ENCODE results near the gene CHIA.
"Not testable (repeated sequence)": the region's sequence is repeated elsewhere in the genome, so short reads cannot be mapped to it uniquely, and the experiment has no call there.

Gene CHIA

DNA sequence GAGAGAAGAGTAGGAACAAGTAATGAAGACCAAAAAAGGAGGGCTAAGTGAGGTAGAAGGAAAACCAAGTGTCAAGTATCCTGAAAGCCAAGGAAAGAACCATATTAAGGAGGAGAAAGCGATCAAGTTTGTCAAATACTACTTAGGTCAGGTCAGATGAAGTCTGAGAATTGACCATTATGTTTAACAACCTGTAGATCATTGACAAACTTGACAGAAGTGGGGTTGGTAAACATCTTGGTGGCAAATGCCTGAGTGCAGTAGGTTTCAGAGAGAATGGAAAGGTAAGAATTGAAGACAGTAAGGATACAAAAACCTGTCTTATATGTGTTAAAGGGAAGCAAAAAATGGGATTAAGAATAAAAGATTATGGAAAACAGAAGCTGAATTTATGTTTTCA is 3.7 kb upstream of the CHIA start:
- DNase-seq = no peak

DNA sequence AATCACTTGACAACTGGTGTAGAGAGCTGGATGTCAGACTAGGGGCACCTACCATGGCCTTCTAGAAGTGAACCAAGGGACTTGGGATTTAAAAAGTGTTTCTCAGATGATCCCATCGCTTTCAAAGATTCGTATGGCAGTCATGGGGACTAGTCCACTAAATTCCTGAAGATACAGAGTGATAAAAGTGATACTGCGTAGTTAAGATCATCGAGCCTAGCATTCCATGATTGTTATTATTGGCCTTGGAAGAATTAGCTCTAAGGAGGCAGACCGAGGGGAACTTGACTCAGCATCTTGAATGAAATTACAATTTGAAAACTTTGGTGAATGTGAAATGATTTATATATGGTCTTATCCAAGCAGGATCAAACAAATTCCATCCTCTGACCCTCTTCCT is 1.3 kb upstream of the CHIA start:
- no peak for DNase-seq

DNA sequence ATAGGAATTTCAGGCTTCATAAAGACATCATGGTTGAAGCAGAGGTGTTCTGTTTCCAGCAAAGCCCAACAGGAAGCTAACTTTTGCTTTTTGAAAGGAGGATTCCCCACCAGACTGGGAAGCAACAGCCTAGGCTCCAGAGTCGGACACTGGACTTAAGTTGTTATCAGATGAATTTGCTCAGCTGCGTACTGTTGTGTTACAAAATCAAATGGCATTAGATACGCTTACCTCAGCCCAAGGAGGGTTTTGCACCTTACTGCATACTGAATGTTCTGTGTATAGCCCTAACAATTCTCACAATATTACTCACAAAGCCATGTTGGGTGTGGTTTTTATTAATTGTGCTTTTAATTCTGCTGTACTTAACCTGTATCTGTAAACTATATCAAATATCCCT is 547 bp upstream of the CHIA start:
- no peak for DNase-seq

DNA sequence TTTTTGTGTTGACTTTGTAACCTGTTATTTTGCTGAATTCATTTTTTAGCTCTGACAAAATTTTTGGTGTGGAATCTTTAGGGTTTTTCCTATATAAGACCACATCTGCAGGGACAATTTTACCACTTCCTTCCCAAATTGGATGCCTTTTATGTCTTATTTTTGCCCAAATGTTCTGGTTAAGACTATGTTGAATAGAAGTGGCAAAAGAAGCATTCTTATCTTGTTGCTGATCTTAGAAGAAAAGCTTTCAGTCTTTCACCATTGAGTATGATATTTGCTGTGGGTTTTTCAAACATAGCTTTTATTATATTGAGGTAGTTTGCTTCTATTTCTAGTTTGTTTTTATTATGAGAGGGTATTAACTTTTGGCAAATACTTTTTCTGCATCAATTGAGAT is 3.7 kb downstream of the CHIA start:
- no peak for DNase-seq

DNA sequence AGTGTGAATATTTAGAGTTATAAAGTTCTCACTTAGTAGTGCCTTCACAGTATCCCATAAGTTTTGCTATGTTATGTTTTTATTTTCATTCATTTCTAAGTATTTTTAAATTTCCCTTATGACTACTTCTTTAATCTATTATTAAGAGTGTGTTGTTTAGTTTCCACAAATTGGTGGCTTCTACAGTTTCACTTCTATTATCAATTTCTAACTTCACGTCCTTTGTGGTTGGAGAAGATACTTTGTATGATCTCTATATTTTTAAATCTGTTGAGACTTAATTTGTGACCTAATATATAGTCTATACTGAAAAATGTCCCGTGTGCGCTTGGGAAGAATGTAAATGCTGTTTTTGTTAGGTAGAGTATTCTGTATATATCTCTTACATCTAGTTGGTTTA is 11.7 kb downstream of the CHIA start:
- DNase-seq = no peak

DNA sequence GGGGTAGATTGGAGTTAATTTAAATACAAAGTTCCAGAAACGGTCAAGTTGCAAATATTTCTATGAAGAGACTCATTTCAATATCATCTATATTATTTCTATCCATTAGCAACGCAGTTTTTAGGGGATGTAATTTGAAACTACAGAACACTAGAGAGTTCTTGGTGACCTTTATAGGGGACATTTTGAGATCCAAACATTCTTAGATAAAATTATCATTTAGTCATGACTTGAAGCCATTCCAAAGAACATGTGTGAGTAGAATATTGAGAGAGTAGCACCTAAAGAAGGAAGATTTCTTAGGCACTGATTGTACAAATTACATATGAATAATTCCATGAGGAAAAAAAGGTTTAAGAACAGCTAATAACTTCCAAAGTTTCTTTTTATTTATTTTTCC is 19.0 kb downstream of the CHIA start:
- no peak for DNase-seq

DNA sequence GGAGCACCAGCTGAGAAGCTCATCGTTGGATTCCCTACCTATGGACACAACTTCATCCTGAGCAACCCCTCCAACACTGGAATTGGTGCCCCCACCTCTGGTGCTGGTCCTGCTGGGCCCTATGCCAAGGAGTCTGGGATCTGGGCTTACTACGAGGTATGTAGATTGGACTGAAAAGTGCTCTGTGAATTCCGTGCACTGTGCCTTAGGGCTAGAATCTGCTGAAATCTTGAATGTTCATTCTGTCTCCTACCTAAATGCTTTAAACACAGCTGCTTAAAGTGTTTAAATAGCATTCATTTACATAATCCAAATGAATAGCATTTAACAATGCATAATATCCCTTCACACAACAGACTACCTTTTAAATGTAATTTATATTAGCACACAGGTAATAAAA is 27.9 kb downstream of the CHIA start:
- DNase-seq = no peak

DNA sequence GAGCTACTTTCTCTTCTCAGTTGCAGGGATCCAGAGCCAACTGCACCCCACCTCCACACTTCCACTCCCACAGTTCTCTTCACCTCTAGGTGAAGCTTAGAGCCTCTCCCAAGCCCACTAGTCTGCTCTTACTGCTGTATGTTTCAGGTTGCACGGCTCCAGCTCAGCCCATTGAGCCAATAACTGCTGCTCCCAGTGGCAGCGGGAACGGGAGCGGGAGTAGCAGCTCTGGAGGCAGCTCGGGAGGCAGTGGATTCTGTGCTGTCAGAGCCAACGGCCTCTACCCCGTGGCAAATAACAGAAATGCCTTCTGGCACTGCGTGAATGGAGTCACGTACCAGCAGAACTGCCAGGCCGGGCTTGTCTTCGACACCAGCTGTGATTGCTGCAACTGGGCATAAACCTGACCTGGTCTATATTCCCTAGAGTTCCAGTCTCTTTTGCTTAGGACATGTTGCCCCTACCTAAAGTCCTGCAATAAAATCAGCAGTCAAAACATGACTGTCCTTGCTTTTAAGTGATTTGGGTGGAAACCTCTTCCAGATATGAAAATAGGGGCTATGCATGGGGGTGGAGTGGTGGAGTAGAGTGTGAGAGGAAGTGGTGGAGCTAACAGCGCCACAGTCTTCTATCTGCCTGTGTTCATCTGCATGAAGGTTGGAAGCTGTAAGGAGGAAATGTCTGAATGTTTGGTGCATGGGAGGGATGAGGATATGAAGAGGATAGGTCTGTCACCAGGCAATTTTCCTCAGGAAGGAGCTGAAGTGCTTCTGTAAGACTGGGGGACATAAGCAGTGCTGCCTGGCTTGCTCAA is 29.6 kb downstream of the CHIA start:
- DNase-seq = no peak

DNA sequence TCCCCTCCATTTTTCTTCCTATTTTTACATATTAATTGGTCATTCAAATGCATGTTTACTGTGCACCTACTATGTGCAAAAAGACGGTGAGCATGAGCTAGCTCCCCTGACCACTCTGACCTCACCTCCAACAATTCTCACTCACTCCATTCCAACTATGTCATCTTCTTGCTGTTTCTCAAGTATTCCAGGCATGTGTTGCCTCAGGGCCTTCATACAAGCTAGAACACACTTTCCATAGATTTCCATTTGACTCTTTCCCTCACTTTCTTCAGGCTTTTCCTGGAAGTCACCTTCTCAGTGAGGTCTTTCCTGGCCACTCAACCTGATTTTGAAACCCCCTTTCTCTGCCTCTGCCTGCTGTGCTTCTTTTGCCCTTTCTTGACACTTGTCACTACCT is 32.6 kb downstream of the CHIA start:
- DNase-seq = no peak

DNA sequence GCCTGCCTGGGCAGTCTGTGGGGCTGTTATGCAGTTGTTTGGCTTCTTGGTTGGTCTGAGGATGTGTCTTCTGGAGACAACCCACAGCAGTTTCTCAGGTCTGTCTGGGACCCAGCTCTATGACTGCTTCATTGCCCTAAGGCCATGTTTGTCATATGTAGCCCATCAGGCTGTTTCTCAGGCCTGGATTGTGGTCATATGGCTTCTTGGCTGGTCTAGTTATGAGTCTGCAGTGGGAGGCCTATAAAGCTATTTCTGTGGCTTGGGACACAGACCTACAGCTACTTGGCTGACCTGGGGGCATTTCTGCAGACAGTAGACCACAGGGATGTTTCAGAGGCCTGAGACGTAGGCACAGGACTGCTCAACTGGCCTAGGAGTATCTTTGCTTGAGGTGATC is 41.5 kb downstream of the CHIA start:
- no peak for DNase-seq

DNA sequence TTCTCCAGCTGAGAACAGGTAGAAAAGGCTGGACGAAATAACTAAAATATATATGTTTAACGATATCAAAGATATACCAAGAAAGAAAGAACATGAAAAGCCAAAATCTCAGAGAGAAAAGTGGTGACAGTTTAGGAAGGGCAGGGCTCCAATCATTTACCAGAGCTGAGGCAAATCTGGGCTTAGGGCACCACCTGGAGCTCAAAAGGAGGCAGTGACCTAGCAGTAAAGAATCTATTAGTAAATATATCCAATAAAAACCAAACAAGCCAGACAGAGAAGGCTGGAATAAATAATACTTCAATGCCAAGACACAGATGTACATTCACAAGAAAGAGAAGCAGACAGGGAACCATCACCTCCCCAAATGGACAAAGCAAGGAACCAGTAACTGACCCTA is 43.5 kb downstream of the CHIA start:
- peak; percentile 26 to 31 for DNase-seq

DNA sequence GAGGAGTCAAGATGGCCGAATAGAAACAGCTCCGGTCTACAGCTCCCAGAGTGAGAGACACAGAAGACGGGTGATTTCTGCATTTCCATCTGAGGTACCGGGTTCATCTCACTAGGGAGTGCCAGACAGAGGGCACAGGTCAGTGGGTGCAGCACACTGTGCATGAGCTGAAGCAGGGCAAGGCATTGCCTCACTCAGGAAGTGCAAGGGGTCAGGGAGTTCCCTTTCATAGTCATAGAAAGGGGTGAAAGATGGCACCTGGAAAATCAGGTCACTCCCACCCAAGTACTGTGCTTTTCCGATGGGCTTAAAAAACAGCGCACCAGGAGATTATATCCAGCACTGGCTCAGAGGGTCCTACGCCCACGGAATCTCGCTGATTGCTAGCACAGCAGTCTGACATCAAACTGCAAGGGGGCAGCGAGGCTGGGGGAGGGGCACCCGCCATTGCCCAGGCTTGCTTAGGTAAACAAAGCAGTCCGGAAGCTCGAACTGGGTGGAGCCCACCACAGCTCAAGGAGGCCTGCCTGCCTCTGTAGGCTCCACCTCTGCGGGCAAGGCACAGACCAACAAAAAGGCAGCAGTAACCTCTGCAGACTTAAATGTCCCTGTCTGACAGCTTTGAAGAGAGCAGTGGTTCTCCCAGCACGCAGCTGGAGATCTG is 44.7 kb downstream of the CHIA start:
- DNase-seq = not testable (repeated sequence)

DNA sequence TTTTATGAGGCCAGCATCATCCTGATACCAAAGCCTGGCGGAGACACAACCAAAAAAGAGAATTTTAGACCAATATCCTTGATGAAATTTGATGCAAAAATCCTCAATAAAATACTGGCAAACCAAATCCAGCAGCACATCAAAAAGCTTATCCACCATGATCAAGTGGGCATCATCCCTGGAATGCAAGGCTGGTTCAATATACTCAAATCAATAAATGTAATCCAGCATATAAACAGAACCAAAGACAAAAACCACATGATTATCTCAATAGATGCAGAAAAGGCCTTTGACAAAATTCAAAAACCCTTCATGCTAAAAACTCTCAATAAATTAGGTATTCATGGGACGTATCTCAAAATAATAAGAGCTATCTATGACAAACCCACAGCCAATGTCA is 48.2 kb downstream of the CHIA start:
- not testable (repeated sequence) for DNase-seq

DNA sequence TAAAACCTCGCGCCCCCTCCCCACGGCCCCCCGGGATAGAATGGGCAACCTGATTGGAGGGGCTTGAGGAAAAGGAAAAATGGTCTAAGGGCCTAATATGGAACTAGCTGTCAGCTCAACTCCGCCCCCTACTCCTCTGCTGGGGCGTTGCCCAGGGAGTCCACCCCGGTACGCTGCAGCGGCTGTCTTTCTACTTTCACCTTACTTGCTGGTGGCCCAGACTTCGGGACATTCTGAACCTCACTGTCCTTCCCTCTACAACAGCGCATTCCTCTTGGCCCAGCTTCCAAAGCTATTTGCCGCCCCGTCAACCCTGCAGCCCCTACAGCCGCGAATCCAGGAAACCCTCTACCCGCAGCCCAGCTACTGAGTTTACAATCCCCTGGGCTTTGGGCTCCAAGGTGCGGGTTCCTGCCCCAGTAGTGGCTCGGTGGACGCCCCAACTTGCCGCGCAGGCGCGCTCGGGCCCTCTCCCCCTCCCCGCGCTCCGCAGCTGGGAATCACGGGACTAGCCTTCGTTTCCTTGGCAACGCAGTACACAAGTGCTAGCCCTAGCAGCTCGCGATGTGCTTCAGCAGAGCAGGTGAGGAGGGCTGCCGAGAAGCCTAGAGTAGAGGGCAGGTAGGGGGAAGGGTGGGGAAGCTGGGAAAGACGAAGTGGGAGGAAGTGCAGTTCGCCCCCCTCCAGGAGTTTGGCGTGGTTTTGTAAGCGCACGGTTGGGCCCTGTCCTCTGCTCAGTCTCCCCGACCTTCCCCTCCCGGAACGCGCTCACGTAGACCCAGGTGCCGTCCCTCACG is 55.6 kb downstream of the CHIA start:
- DNase-seq = peak; percentile 57 to 58

DNA sequence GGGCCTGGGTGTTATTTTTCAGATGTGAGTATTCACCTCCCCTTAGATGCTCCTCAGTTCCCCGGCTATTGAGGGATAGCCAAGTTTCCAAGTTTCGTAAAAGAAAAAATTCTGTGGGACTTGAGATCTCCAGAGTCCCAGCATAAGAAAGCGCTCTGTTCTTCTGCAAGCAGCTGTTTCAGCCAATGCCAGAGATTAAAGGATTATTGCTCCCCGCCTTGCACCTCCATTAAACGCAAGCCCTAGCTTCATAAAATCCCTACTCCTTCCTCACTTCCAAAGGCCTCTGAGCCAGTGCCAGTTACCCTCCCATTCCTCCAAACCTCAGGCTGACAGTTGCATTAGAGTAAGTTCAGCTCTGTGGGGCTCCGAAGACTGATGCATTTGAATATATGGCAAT is 56.4 kb downstream of the CHIA start:
- no peak for DNase-seq

DNA sequence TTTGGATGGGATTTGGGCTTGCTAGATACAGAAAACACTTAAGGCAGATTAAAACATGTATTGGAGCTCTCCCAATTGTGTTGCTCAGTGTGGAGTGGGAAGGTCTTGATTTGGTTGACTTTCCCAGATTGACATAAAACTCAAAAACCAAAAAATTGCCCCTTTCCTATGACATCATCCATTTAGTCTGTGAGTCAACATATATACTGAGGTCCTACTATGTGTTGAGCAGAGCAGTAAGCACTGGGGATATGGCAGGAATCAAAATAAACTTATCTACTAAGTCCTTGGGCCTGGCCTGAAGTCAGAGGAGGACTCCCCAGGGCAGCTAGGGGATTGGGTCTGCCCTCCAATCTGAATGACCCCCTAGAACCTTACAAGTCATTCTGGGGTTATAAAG is 61.0 kb downstream of the CHIA start:
- DNase-seq = no peak

DNA sequence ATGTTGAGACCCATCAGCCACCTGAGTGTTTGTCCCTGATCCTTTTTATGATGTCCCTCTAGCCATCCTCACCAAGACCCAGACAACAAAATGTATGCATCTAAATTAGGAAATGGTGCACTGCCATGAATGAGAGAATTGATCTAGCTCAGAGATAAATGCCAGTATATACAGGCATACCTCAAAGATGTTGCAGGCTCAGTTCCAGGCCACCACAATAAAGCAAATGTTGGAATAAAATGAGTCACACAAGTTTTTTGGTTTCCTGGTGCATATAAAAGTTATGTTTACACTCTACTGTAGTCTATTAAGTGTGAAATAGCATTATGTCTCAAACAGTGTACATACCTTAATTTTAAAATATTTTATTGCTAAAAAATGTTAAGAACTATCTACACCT is 63.9 kb downstream of the CHIA start:
- DNase-seq = no peak

DNA sequence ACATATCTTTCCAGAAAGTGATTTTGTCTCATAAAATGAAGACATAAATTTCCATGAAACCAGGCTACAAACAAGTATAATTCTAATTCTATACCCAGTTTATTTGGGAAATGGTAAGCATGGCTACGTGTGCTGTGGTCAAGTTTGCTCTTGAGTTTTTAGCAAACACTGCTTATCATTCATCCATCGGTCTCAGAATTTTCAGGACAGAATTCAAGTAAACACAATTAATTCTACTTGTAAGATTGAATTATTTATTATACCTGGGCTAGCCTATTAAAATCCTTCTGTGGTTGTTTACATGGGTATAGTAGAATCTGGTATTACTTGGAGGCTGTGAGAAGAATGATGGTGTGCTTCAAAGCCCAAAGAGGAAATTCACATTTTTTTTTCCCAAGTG is 68.3 kb downstream of the CHIA start:
- DNase-seq = no peak

DNA sequence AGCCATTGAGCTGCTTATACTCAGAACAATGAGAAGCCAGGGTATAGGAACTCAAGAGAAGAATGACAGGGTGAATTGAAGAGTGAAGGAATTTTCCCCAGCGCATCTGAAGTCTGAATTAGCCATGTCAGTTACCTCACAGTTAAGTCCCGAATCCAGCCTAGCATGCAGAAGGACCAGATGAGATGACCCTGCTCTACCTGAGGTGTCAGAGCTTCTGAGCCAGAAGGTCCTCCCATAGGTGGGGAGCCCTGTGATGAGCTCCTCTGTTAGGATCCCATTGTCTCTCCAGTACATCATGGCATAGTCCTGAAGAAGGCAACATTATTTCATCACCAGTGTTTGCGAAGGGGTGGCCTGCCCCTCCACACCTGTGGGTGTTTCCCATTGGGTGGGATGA is 68.7 kb downstream of the CHIA start:
- DNase-seq = no peak

DNA sequence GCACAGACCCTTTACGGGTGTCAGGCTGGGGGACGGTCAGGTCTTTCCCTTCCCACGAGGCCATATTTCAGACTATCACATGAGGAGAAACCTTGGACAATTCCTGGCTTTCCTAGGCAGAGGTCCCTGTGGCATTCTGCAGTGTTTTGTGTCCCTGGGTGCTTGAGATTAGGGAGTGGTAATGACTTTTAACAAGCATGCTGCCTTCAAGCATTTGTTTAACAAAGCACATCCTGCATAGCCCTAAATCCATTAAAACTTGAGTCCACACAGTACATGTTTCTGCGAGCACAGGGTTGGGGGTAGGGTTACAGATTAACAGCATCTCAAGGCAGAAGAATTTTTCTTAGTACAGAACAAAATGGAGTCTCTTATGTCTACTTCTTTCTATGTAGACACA is 69.6 kb downstream of the CHIA start:
- not testable (repeated sequence) for DNase-seq

DNA sequence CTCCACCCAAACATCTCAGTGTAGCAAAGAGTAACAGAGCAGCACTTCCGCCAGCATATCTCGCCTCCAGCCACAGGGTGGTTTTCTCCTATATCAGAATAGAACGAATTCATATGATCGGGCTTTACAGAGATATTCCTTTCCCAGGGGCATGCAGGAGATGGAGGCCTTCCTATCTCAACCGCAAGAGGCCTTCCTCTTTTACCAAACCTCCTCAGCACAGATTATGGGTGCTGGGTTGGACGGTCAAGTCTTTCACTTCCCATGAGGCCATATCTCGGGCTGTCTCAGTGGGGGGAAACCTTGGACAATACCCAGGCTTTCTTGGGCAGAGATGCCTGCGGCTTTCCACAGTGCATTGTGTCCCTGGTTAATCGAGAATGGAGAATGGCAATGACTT is 71.1 kb downstream of the CHIA start:
- no peak for DNase-seq

DNA sequence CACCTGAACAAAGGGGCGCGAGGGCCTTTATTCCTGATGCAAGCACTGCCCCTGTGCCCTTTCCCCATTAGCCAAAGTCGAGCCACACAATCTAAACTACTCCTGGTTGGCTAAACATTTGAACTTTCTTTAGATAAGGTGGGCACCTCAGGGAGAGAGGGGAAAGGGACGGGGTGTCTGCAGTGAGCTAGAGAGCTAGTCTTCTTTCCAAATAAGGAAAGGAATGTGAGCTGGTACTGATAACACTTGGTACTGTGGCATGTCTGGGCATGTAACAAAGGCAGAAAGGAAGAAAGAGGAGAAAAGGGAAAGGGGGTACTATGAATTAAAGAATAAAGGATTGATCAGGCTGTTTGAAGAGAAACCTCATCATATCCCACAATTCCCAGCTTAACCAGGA is 74.0 kb downstream of the CHIA start:
- no peak for DNase-seq

DNA sequence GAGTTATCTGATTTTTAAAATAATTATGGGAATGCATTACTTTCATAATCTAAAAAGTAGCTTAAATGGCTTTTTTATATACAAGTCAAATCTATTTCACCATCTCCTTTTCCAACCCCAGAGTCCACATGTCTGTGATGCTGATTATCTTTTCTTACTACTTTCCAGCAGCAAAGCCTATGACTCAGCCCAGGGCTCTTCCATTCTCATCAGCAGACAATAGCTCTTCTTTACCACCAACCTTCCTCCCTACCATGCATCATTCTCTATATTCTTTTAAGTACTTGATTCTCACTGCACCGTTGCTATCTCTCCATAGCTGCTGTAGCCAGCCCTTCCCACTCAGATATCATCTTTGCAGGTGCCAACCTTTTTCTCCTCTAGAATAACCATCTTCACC is 75.6 kb downstream of the CHIA start:
- no peak for DNase-seq

DNA sequence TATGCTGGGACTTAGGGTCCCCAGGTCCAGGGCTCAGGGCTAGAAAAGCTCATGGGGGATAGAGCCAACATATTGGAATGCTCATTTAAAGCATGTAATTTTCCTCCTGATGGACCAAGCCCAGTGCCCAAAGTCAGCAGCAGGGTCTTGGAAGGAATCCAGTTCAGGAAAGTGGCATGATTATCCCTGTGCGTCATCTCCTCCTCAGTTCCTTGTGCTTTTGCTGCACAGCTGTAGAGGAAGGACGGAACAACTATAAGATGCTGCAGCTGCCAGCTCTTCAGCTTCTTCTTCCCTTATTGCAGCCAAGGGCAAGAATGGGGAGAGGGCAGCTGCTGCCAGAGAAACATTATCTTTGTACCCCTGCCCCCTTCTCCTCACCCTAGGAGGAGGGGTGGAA is 78.5 kb downstream of the CHIA start:
- DNase-seq = no peak

Data from AML-193 (cell line).